Stimulated activated effector memory CD8-positive, alpha-beta T cell treated with anti-CD3 and anti-CD28 coated beads, Interleukin-12 subunit alpha, Interleukin-12 subunit beta, amount 100 ng/mL, for 72 hours (primary cell): Measurements from ENCODE around the gene COLEC12.

Experiments used
- ATAC-seq: fragments of 150-1000 bp; cut with Tn5 transposase; 2 replicates; pipeline ENCODE4 v1.10.0; 2021
- DNase-seq, 2 donors: peaks; one replicate each; pipeline ENCODE4 v3.0.0; 2021 to 2022; ENCODE audit warnings: low spot score in 2 of 2
- H3K27ac Mint-ChIP-seq: one replicate; pipeline ENCODE4 v1.8.0; 2022; ENCODE audit warnings: mild to moderate bottlenecking, mixed read lengths
- H3K36me3 Mint-ChIP-seq: one replicate; pipeline ENCODE4 v1.8.0; 2022; ENCODE audit warnings: mild to moderate bottlenecking, mixed read lengths
- H3K4me1 Mint-ChIP-seq: one replicate; pipeline ENCODE4 v1.8.0; 2022; ENCODE audit warnings: mixed read lengths
- H3K4me3 Mint-ChIP-seq: one replicate; pipeline ENCODE4 v1.8.0; 2022; ENCODE audit warnings: mild to moderate bottlenecking, mixed read lengths
- H3K9me3 Mint-ChIP-seq: one replicate; pipeline ENCODE4 v1.8.0; 2022; ENCODE audit warnings: mixed read lengths

COLEC12 gene

GRCh38 chr18:340044-340443, 160.5 kb downstream of the COLEC12 start:
- no peaks in the 10 kb centered on the region for H3K4me1 Mint-ChIP-seq
- DNase-seq (no peak), ATAC-seq (no peak)
- no peaks in the 10 kb centered on the region for H3K9me3 Mint-ChIP-seq
- no peaks in the 10 kb centered on the region for H3K36me3 Mint-ChIP-seq
- H3K27ac Mint-ChIP-seq = no peak overlapping the region
- H3K4me3 Mint-ChIP-seq = no peak overlapping the region

GRCh38 chr18:339200-339599, 161.3 kb downstream of the COLEC12 start:
- Mint-ChIP-seq H3K4me3 (no peak overlapping the region), H3K36me3 (no peaks in the 10 kb centered on the region), H3K27ac (no peak overlapping the region), H3K9me3 (no peaks in the 10 kb centered on the region), H3K4me1 (no peaks in the 10 kb centered on the region)
- ATAC-seq (no peak), DNase-seq (no peak)

- H3K27ac Mint-ChIP-seq = no peak overlapping the region
Observed at GRCh38 chr18:336713-337112, 163.8 kb downstream of the COLEC12 start.

GRCh38 chr18:335733-336132, 164.8 kb downstream of the COLEC12 start:
- no peak overlapping the region for H3K27ac Mint-ChIP-seq
- ATAC-seq = no peak
- H3K9me3 Mint-ChIP-seq = no peaks in the 10 kb centered on the region
- H3K4me3 Mint-ChIP-seq = no peak overlapping the region
- no peak for DNase-seq
- H3K36me3 Mint-ChIP-seq = no peaks in the 10 kb centered on the region
- H3K4me1 Mint-ChIP-seq = no peaks in the 10 kb centered on the region

More at GRCh38 chr18:336713-337112, 163.8 kb downstream of the COLEC12 start:
- H3K9me3 Mint-ChIP-seq = no peaks in the 10 kb centered on the region
- no peak for ATAC-seq
- no peak for DNase-seq
- no peaks in the 10 kb centered on the region for H3K36me3 Mint-ChIP-seq
- no peak overlapping the region for H3K4me3 Mint-ChIP-seq
- no peaks in the 10 kb centered on the region for H3K4me1 Mint-ChIP-seq

- no peak for DNase-seq
- no peaks in the 10 kb centered on the region for H3K36me3 Mint-ChIP-seq
- no peaks in the 10 kb centered on the region for H3K9me3 Mint-ChIP-seq
- no peak for ATAC-seq
- H3K4me3 Mint-ChIP-seq = no peak overlapping the region
- H3K27ac Mint-ChIP-seq = no peak overlapping the region
- H3K4me1 Mint-ChIP-seq = no peaks in the 10 kb centered on the region
Observed at GRCh38 chr18:334575-335132, 165.8 kb downstream of the COLEC12 start.

- no peak overlapping the region for H3K27ac Mint-ChIP-seq
- DNase-seq (no peak), ATAC-seq (no peak)
- no peaks in the 10 kb centered on the region for H3K36me3 Mint-ChIP-seq
- H3K4me3 Mint-ChIP-seq = no peak overlapping the region
- H3K4me1 Mint-ChIP-seq = no peaks in the 10 kb centered on the region
- no peaks in the 10 kb centered on the region for H3K9me3 Mint-ChIP-seq
Observed at GRCh38 chr18:332721-333510, 167.6 kb downstream of the COLEC12 start.

GRCh38 chr18:332007-332406, 168.5 kb downstream of the COLEC12 start:
- Mint-ChIP-seq H3K4me3 (no peak overlapping the region), H3K27ac (no peak overlapping the region), H3K4me1 (no peaks in the 10 kb centered on the region), H3K36me3 (no peaks in the 10 kb centered on the region), H3K9me3 (no peaks in the 10 kb centered on the region)
- no peak for ATAC-seq
- DNase-seq = no peak

GRCh38 chr18:331221-331821, 169.2 kb downstream of the COLEC12 start:
- ATAC-seq (no peak), DNase-seq (no peak)
- Mint-ChIP-seq H3K27ac (no peak overlapping the region), H3K9me3 (no peaks in the 10 kb centered on the region), H3K36me3 (no peaks in the 10 kb centered on the region), H3K4me1 (no peaks in the 10 kb centered on the region), H3K4me3 (no peak overlapping the region)

- no peak for ATAC-seq
- Mint-ChIP-seq H3K4me1 (no peaks in the 10 kb centered on the region), H3K36me3 (no peaks in the 10 kb centered on the region), H3K4me3 (no peak overlapping the region), H3K9me3 (no peaks in the 10 kb centered on the region), H3K27ac (no peak overlapping the region)
- no peak for DNase-seq
Observed at GRCh38 chr18:328928-329327, 171.6 kb downstream of the COLEC12 start.

GRCh38 chr18:326846-327245, 173.7 kb downstream of the COLEC12 start:
- H3K36me3 Mint-ChIP-seq = no peaks in the 10 kb centered on the region
- H3K9me3 Mint-ChIP-seq = no peaks in the 10 kb centered on the region
- no peak for DNase-seq
- H3K4me3 Mint-ChIP-seq = no peak overlapping the region
- peaks cover 6% of the 10 kb centered on the region for H3K4me1 Mint-ChIP-seq
- ATAC-seq = no peak
- no peak overlapping the region for H3K27ac Mint-ChIP-seq

- H3K4me1 Mint-ChIP-seq = peaks cover 6% of the 10 kb centered on the region
- no peaks in the 10 kb centered on the region for H3K36me3 Mint-ChIP-seq
- ATAC-seq = no peak
- no peak for DNase-seq
- no peak overlapping the region for H3K4me3 Mint-ChIP-seq
- no peaks in the 10 kb centered on the region for H3K9me3 Mint-ChIP-seq
- no peak overlapping the region for H3K27ac Mint-ChIP-seq
Observed at GRCh38 chr18:323253-323622, 177.3 kb downstream of the COLEC12 start.

GRCh38 chr18:321865-322467, 178.5 kb downstream of the COLEC12 start:
- ATAC-seq (no peak), DNase-seq (no peak)
- Mint-ChIP-seq H3K4me1 (peaks cover 6% of the 10 kb centered on the region), H3K4me3 (no peak overlapping the region), H3K27ac (no peak overlapping the region), H3K36me3 (no peaks in the 10 kb centered on the region), H3K9me3 (no peaks in the 10 kb centered on the region)

- Mint-ChIP-seq H3K36me3 (no peaks in the 10 kb centered on the region), H3K9me3 (no peaks in the 10 kb centered on the region), H3K4me1 (peaks cover 6% of the 10 kb centered on the region), H3K27ac (no peak overlapping the region), H3K4me3 (no peak overlapping the region)
- DNase-seq (no peak), ATAC-seq (no peak)
Observed at GRCh38 chr18:320155-320554, 180.3 kb downstream of the COLEC12 start.

- H3K9me3 Mint-ChIP-seq = no peaks in the 10 kb centered on the region
- ATAC-seq = no peak
- H3K4me3 Mint-ChIP-seq = no peak overlapping the region
Observed at GRCh38 chr18:319720-320119, 180.8 kb downstream of the COLEC12 start.

GRCh38 chr18:318791-319291, 181.7 kb downstream of the COLEC12 start:
- H3K4me1 Mint-ChIP-seq = peaks cover 6% of the 10 kb centered on the region
- DNase-seq = no peak
- no peak overlapping the region for H3K4me3 Mint-ChIP-seq
- ATAC-seq = no peak
- no peak overlapping the region for H3K27ac Mint-ChIP-seq
- H3K36me3 Mint-ChIP-seq = no peaks in the 10 kb centered on the region
- H3K9me3 Mint-ChIP-seq = no peaks in the 10 kb centered on the region

More at GRCh38 chr18:319720-320119, 180.8 kb downstream of the COLEC12 start:
- no peak for DNase-seq
- no peak overlapping the region for H3K27ac Mint-ChIP-seq
- H3K36me3 Mint-ChIP-seq = no peaks in the 10 kb centered on the region
- peaks cover 6% of the 10 kb centered on the region for H3K4me1 Mint-ChIP-seq
